HepG2 (cell line): ENCODE measurements around the gene ICAM5. TPM values are rescaled to one million over a fixed set of nuclear protein-coding genes. Genes with fewer than 3 reads are reported as not detected.
A peak's percentile ranks its signal among the peaks of the same experiment; 100 is the strongest.

Experiments used
- ATAC-seq: fragments of 200-7000 bp; cut with Tn5 transposase; 3 replicates; pipeline ENCODE4 v1.9.1; 2020; ENCODE audit warnings: mild to moderate bottlenecking, moderate library complexity
- BruUV-seq: library from RNA; stranded (reverse); fragments of 400-500 nt; replicated peaks from 2 replicates; lab custom pipeline; 2021; lab: Mats Ljungman, UMichigan
- CTCF ChIA-PET: fragments of 300-600 bp; formaldehyde crosslinking; extraction: SDS; loops from one replicate; lab custom pipeline; 2021; ENCODE audit warnings: low total read pairs, inconsistent platforms, low intra/inter-chr PET ratio; lab: Yijun Ruan, JAX
- POLR2A ChIA-PET: fragments of 350-600 bp; sonication (Branson Sonifier 250); formaldehyde crosslinking; loops from one replicate; lab custom pipeline; 2020; ENCODE audit warnings: antibody characterized with exemption, inconsistent platforms; lab: Yijun Ruan, JAX
- DNase-seq: peaks from one replicate; pipeline ENCODE4 v3.0.0-alpha.2; 2015; ENCODE audit warnings: low spot score
- FAIRE-seq: peaks from 3 replicates; lab custom pipeline; 2011; peaks lifted over from hg19 to GRCh38; lab: Jason Lieb, UNC
- H2AFZ ChIP-seq: one replicate; pipeline ENCODE4 v1.6.1; 2011; ENCODE audit warnings: low read length, inconsistent platforms
- H3K27ac ChIP-seq: fragments of 300-600 bp; 3 replicates; pipeline ENCODE4 v1.8.0; 2011; ENCODE audit warnings: mixed run types, mild to moderate bottlenecking, mixed read lengths, low read length, inconsistent platforms; ENCODE audit not compliant: insufficient read depth; ENCODE audit errors: extremely low read length
- H3K27me3 ChIP-seq, 2 experiments: fragments of 200-600 bp in 1 of 2; 2 replicates in 1 of 2; 3 replicates in 1 of 2; pipeline versions ENCODE4 v1.6.0 to v1.8.0; 2011; ENCODE audit warnings: low read length in 2 of 2, mild to moderate bottlenecking in 2 of 2, moderate library complexity in 2 of 2, inconsistent platforms in 1 of 2; ENCODE audit not compliant: insufficient read depth in 2 of 2, control insufficient read depth in 1 of 2
- H3K36me3 ChIP-seq, 2 experiments: fragments of 200-600 bp in 1 of 2; replicated peaks in 1 of 2; 2 replicates in 1 of 2; 3 replicates in 1 of 2; pipeline versions ENCODE4 v1.5.1 to v1.8.0; 2011; ENCODE audit warnings: low read length in 2 of 2, inconsistent platforms in 1 of 2; ENCODE audit not compliant: insufficient read depth in 2 of 2, control insufficient read depth in 1 of 2
- H3K4me1 ChIP-seq: 2 replicates; pipeline ENCODE4 v1.5.1; 2012; ENCODE audit warnings: low read length, inconsistent platforms; ENCODE audit not compliant: insufficient read depth
- H3K4me2 ChIP-seq: 2 replicates; pipeline ENCODE4 v1.6.0; 2011; ENCODE audit warnings: low read depth, low read length, inconsistent platforms
- H3K4me3 ChIP-seq, 3 experiments: fragments of 200-600 bp in 1 of 3; sonication (generic), shearing (Covaris generic) in 1 of 3; replicated peaks in 1 of 3; 2 replicates each; pipeline ENCODE4 v1.5.1; 2011 to 2016; ENCODE audit warnings: low read length in 3 of 3, inconsistent platforms in 2 of 3, low read depth in 2 of 3, mild to moderate bottlenecking in 2 of 3, control low read depth in 1 of 3, mixed read lengths in 1 of 3; ENCODE audit not compliant: insufficient read depth in 1 of 3
- H3K79me2 ChIP-seq: one replicate; pipeline ENCODE4 v1.6.1; 2011; ENCODE audit warnings: low read length, inconsistent platforms; ENCODE audit not compliant: insufficient read depth
- H3K9ac ChIP-seq: 2 replicates; pipeline ENCODE4 v1.6.0; 2011; ENCODE audit warnings: mild to moderate bottlenecking, low read depth, low read length, inconsistent platforms; ENCODE audit not compliant: insufficient read depth
- H3K9me3 ChIP-seq: 2 replicates; pipeline ENCODE4 v1.5.1; 2012; ENCODE audit warnings: mild to moderate bottlenecking, low read length
- H4K20me1 ChIP-seq: 2 replicates; pipeline ENCODE4 v1.6.0; 2011; ENCODE audit warnings: inconsistent platforms, mild to moderate bottlenecking, low read length, moderate library complexity; ENCODE audit not compliant: insufficient read depth
- ETV5 ChIP-seq: IDR thresholded peaks from 2 replicates; pipeline ENCODE4 v1.6.1; 2018; ENCODE audit warnings: missing biosample characterization, missing genetic modification reagents, inconsistent platforms, borderline replicate concordance
- GZF1 ChIP-seq: sonication (generic); formaldehyde crosslinking; IDR thresholded peaks from 2 replicates; pipeline ENCODE4 v1.5.1; 2020; ENCODE audit warnings: mild to moderate bottlenecking, missing genetic modification reagents
- MAFK ChIP-seq, 2 experiments: IDR thresholded peaks in 1 of 2; conservative IDR thresholded peaks in 1 of 2; 2 replicates each; pipeline ENCODE4 v1.6.1; 2011; ENCODE audit warnings: improper control_type of control experiment in 2 of 2, low read length in 2 of 2
- NFATC3 ChIP-seq: sonication (generic); formaldehyde crosslinking; IDR thresholded peaks from 2 replicates; pipeline ENCODE4 v1.5.1; 2020; ENCODE audit warnings: mild to moderate bottlenecking, missing genetic modification reagents
- NR2F6 ChIP-seq, 2 experiments: IDR thresholded peaks; 2 replicates each; pipeline ENCODE4 v1.6.1; 2016; ENCODE audit warnings: antibody characterized with exemption in 1 of 2, mild to moderate bottlenecking in 1 of 2
- ZKSCAN1 ChIP-seq: fragments of 150-350 bp; IDR thresholded peaks from 2 replicates; pipeline ENCODE4 v1.6.1; 2014; ENCODE audit warnings: low read length
- ZNF530 ChIP-seq: sonication (generic); formaldehyde crosslinking; IDR thresholded peaks from 2 replicates; pipeline ENCODE4 v1.5.0; 2020; ENCODE audit warnings: low read depth, mild to moderate bottlenecking, missing genetic modification reagents
- ZNF7 ChIP-seq: IDR thresholded peaks from 2 replicates; pipeline ENCODE4 v1.6.1; 2016; ENCODE audit warnings: missing biosample characterization, missing genetic modification reagents
- ZNF772 ChIP-seq: sonication (generic); formaldehyde crosslinking; IDR thresholded peaks from 2 replicates; pipeline ENCODE4 v1.5.0; 2020; ENCODE audit warnings: mild to moderate bottlenecking, missing genetic modification reagents
- WGBS: methylation state at CpG from one replicate; pipeline ENCODE4 v1.1.6; 2017; ENCODE audit warnings: low lambda C conversion rate; 5-methylcytosine and 5-hydroxymethylcytosine counted together
- in situ Hi-C: cut with HindIII; loops from 2 replicates; pipeline ENCODE4 v1.10.0; 2017; ENCODE audit warnings: low pct_unique_long_range_greater_than_20kb; ENCODE audit not compliant: extremely low pct_ligation_motif_present
- intact Hi-C: fragments of 100-400 bp; cut with micrococcal nuclease; formaldehyde crosslinking; loops from one replicate; pipeline ENCODE4 v1.10.0; 2022; ENCODE audit not compliant: unreplicated experiment
- polyA plus RNA-seq, 8 experiments: library from polyadenylated mRNA; depleted of rRNA in 3 of 8; stranded (reverse) in 7 of 8; unstranded in 1 of 8; fragments of >200 nt; fragmentation: Illumina TruSeq in 4 of 8; extraction: Trizol in 4 of 8; gene quantifications; 2 replicates each; pipeline versions ENCODE4 v1.2.1 to v1.2.3, GENCODE V29; 2011 to 2016; ENCODE audit warnings: low read depth in 4 of 8, missing spikeins in 1 of 8, mixed read lengths in 1 of 8; ENCODE audit not compliant: insufficient read depth in 1 of 8
- total RNA-seq, 5 experiments: library from RNA; depleted of rRNA; stranded (reverse); fragments of >200 nt; fragmentation: Illumina TruSeq; extraction: Trizol; gene quantifications; 2 replicates each; pipeline ENCODE4 v1.2.3, GENCODE V29; 2016; ENCODE audit warnings: low read depth in 1 of 5
- TF ChIP-seq, protein P1 (sequence below): sonication (generic); formaldehyde crosslinking; IDR thresholded peaks from 2 replicates; pipeline ENCODE4 v1.5.1; 2020; ENCODE audit warnings: mild to moderate bottlenecking, missing genetic modification reagents
- TF ChIP-seq, protein P2 (sequence below): IDR thresholded peaks from 2 replicates; pipeline ENCODE4 v1.4.0; 2020; ENCODE audit warnings: mild to moderate bottlenecking, missing genetic modification reagents
- TF ChIP-seq, protein P3 (sequence below): IDR thresholded peaks from 2 replicates; pipeline ENCODE4 v1.6.1; 2016

The ICAM5 gene
- total and polyA plus RNA-seq, 2 of the 13 experiments (the other 11 are each of a cell fraction or from before 2014, with no cell fraction given) = 0.46 to 1.6 TPM

DNA sequence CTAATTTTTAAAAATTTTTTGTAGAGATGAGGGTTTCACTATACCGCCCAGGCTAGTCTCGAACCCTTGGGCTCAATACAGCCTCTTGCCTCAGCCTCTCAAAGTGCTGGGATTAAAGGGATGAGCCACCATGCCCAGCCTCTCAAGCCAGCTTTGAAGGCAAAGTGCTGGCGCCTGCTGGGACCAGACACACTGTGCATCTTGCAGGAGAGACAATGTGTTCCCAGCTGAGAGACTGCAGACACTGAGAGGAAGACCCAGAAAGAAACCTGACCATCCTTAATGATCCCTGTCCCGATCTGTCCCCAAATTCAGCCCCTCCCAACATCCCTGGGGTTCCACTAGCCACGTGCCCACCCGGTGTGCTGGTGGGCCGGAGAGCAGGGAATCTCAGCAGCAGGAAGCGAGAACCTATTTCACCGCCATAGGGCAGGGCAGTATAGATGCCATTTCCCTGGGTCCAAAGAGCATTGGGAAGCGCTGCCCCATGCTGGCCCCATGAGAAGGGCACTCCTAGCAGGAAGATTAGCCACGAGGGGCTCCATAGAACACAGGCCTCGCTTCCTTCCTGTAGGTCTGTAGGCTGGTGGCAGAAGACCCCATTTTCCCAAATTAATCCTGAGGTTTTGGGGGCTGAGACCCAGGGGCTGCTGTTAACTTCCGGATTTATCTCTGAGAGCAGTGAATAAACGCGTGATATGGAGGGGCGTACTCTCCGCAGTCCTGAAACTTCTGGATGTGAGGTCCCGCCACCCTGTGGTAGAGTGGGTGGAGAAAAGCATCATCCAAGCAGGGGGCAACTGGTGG lies 42.6 kb downstream of the ICAM5 start:
- in situ Hi-C loops (no loop called here), intact Hi-C loops (loop anchor here (2.0 kb wide), 1 partner anchor 40 kb away; no protein-coding TSS in a partner anchor)
- Histone ChIP-seq H3K27ac (peak overlapping the region; percentile 95), H3K36me3 (peaks cover 25 to 36% of the 10 kb centered on the region in 2 experiments), H3K4me3 (peak overlapping the region; percentile 77 to 89 (median 86)), H4K20me1 (peaks cover 15% of the 10 kb centered on the region; the same call in 1 of the 2 replicates), H3K27me3 (no peaks in the 10 kb centered on the region; a peak in 1 of 5 replicates), H2AFZ (no peak overlapping the region), H3K9me3 (no peaks in the 10 kb centered on the region), H3K4me2 (peak overlapping the region; percentile 81), H3K79me2 (peaks cover 37% of the 10 kb centered on the region), H3K4me1 (peaks cover 29% of the 10 kb centered on the region), H3K9ac (peak overlapping the region; percentile 96)
- CTCF ChIA-PET = no interaction called here
- FAIRE-seq (no peak), DNase-seq (peak; percentile 71), ATAC-seq (peak; percentile 35)
- POLR2A ChIA-PET = interaction anchor here (0.7 to 6.9 kb wide), 14 partner anchors 8 to 81 kb away, joined by 3 to 79 read pairs (median 8); partner anchors contain the start of genes FDX2, ICAM1, ICAM4 and ICAM5
- BruUV-seq = TSS peak; percentile 69
- 82% methylated on average over 3 of the region's 18 CpGs for WGBS
- TF ChIP-seq, protein P1, sequence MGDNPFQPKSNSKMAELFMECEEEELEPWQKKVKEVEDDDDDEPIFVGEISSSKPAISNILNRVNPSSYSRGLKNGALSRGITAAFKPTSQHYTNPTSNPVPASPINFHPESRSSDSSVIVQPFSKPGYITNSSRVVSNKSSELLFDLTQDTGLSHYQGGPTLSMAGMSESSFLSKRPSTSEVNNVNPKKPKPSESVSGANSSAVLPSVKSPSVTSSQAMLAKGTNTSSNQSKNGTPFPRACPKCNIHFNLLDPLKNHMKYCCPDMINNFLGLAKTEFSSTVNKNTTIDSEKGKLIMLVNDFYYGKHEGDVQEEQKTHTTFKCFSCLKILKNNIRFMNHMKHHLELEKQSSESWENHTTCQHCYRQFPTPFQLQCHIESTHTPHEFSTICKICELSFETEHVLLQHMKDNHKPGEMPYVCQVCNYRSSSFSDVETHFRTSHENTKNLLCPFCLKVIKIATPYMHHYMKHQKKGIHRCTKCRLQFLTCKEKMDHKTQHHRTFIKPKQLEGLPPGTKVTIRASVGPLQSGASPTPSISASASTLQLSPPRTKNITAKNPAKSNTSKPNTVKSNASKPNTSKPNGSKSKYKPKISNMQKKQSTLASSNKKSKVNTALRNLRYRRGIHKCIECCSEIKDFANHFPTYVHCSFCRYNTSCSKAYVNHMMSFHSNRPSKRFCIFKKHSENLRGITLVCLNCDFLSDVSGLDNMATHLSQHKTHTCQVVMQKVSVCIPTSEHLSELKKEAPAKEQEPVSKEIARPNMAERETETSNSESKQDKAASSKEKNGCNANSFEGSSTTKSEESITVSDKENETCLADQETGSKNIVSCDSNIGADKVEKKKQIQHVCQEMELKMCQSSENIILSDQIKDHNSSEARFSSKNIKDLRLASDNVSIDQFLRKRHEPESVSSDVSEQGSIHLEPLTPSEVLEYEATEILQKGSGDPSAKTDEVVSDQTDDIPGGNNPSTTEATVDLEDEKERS (CRISPR knock-in tag) = 0 out of 2 replicates have a peak, but pooled peaks have one; percentile 22
- TF ChIP-seq, protein P2, sequence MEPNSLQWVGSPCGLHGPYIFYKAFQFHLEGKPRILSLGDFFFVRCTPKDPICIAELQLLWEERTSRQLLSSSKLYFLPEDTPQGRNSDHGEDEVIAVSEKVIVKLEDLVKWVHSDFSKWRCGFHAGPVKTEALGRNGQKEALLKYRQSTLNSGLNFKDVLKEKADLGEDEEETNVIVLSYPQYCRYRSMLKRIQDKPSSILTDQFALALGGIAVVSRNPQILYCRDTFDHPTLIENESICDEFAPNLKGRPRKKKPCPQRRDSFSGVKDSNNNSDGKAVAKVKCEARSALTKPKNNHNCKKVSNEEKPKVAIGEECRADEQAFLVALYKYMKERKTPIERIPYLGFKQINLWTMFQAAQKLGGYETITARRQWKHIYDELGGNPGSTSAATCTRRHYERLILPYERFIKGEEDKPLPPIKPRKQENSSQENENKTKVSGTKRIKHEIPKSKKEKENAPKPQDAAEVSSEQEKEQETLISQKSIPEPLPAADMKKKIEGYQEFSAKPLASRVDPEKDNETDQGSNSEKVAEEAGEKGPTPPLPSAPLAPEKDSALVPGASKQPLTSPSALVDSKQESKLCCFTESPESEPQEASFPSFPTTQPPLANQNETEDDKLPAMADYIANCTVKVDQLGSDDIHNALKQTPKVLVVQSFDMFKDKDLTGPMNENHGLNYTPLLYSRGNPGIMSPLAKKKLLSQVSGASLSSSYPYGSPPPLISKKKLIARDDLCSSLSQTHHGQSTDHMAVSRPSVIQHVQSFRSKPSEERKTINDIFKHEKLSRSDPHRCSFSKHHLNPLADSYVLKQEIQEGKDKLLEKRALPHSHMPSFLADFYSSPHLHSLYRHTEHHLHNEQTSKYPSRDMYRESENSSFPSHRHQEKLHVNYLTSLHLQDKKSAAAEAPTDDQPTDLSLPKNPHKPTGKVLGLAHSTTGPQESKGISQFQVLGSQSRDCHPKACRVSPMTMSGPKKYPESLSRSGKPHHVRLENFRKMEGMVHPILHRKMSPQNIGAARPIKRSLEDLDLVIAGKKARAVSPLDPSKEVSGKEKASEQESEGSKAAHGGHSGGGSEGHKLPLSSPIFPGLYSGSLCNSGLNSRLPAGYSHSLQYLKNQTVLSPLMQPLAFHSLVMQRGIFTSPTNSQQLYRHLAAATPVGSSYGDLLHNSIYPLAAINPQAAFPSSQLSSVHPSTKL (CRISPR knock-in tag) = peak; percentile 25; the same call in 1 of the 2 replicates
- TF ChIP-seq NR2F6 (IDR thresholded peaks at IDR 0.05) = no peak
- TF ChIP-seq NR2F6 (CRISPR knock-in tag; IDR thresholded peaks at IDR 0.05) = no peak
- no peak; the same call in 1 of the 2 replicates for TF ChIP-seq ZNF772
- no peak for TF ChIP-seq NFATC3 (CRISPR knock-in tag)
- TF ChIP-seq, protein P3, sequence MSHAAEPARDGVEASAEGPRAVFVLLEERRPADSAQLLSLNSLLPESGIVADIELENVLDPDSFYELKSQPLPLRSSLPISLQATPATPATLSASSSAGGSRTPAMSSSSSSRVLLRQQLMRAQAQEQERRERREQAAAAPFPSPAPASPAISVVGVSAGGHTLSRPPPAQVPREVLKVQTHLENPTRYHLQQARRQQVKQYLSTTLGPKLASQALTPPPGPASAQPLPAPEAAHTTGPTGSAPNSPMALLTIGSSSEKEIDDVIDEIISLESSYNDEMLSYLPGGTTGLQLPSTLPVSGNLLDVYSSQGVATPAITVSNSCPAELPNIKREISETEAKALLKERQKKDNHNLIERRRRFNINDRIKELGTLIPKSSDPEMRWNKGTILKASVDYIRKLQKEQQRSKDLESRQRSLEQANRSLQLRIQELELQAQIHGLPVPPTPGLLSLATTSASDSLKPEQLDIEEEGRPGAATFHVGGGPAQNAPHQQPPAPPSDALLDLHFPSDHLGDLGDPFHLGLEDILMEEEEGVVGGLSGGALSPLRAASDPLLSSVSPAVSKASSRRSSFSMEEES (CRISPR knock-in tag) = no peak
- TF ChIP-seq GZF1 (CRISPR knock-in tag) = 0 out of 2 replicates have a peak, but pooled peaks have one; percentile 3
- TF ChIP-seq ZNF7 = no peak
- TF ChIP-seq MAFK (conservative IDR thresholded peaks at IDR 0.05 in 1 of 2, IDR thresholded peaks at IDR 0.05 in 1 of 2; ENCODE audit: low read length in 2 of 2) = no peak
- TF ChIP-seq ETV5 (CRISPR knock-in tag) = peak; percentile 33; the same call in 1 of the 2 replicates
- TF ChIP-seq ZNF530 (CRISPR knock-in tag) = no peak
- TF ChIP-seq ZKSCAN1 = no peak
